Hepatocyte (in vitro differentiated cells): ENCODE results near the gene MICALL2. TPM values are rescaled to one million over a fixed set of nuclear protein-coding genes. Genes with fewer than 3 reads are reported as not detected.

ENCODE experiments used
- DNase-seq: peaks from one replicate; pipeline ENCODE4 v3.0.0-alpha.2; 2016; ENCODE audit warnings: low spot score
- H2AFZ ChIP-seq: fragments of 200-600 bp; sonication (generic); 2 replicates; pipeline ENCODE4 v1.6.0; 2016; ENCODE audit warnings: antibody characterized with exemption, mild to moderate bottlenecking
- H3K27ac ChIP-seq: fragments of 200-600 bp; sonication (generic); 2 replicates; pipeline ENCODE4 v1.5.1; 2016; ENCODE audit warnings: mild to moderate bottlenecking
- H3K27me3 ChIP-seq: fragments of 200-600 bp; sonication (generic); 2 replicates; pipeline ENCODE4 v1.6.1; 2016
- H3K36me3 ChIP-seq: fragments of 200-600 bp; sonication (generic); replicated peaks from 2 replicates; pipeline ENCODE4 v1.5.1; 2016; ENCODE audit warnings: low read depth; ENCODE audit not compliant: insufficient read depth
- H3K4me1 ChIP-seq: fragments of 200-600 bp; sonication (generic); 2 replicates; pipeline ENCODE4 v1.5.1; 2016; ENCODE audit warnings: mild to moderate bottlenecking, moderate library complexity; ENCODE audit not compliant: insufficient read depth
- H3K4me2 ChIP-seq: fragments of 200-600 bp; sonication (generic); 2 replicates; pipeline ENCODE4 v1.6.0; 2016
- H3K4me3 ChIP-seq: fragments of 200-600 bp; sonication (generic); 2 replicates; pipeline ENCODE4 v1.5.1; 2016; ENCODE audit warnings: mild to moderate bottlenecking
- H3K79me2 ChIP-seq: fragments of 200-600 bp; sonication (generic); 2 replicates; pipeline ENCODE4 v1.6.0; 2017; ENCODE audit warnings: mild to moderate bottlenecking
- H3K9me2 ChIP-seq: fragments of 200-600 bp; sonication (generic); replicated peaks from 2 replicates; pipeline ENCODE4 v1.6.0; 2017; ENCODE audit warnings: mild to moderate bottlenecking; ENCODE audit not compliant: insufficient read depth
- H3K9me3 ChIP-seq: fragments of 200-600 bp; sonication (generic); 2 replicates; pipeline ENCODE4 v1.5.1; 2016; ENCODE audit warnings: low read depth, mild to moderate bottlenecking
- H4K20me1 ChIP-seq: fragments of 200-600 bp; sonication (generic); 2 replicates; pipeline ENCODE4 v1.6.0; 2016; ENCODE audit warnings: mild to moderate bottlenecking; ENCODE audit not compliant: insufficient read depth, poor library complexity, severe bottlenecking
- CTCF ChIP-seq: fragments of 200-600 bp; sonication (generic); IDR thresholded peaks from 2 replicates; pipeline ENCODE4 v1.5.1; 2016; ENCODE audit warnings: antibody characterized with exemption, mild to moderate bottlenecking; ENCODE audit not compliant: poor library complexity
- EZH2 ChIP-seq: fragments of 200-600 bp; sonication (generic); IDR thresholded peaks from 2 replicates; pipeline ENCODE4 v1.6.1; 2016; ENCODE audit warnings: antibody characterized with exemption, mild to moderate bottlenecking, borderline replicate concordance
- EZH2phosphoT487 ChIP-seq: fragments of 200-600 bp; sonication (generic); IDR thresholded peaks from one replicate; pipeline ENCODE4 v1.6.1; 2018; ENCODE audit warnings: antibody characterized with exemption, mild to moderate bottlenecking, low read depth, moderate library complexity; ENCODE audit not compliant: unreplicated experiment, severe bottlenecking
- WGBS: methylation state at CpG from one replicate; pipeline ENCODE4 v1.1.6; 2016; ENCODE audit warnings: low lambda C conversion rate; ENCODE audit errors: missing lambda C conversion rate; 5-methylcytosine and 5-hydroxymethylcytosine counted together
- polyA plus RNA-seq: library from polyadenylated mRNA; unstranded; fragments of >200 nt; fragmentation: Nextera tagmentation; extraction: Ambion mirVana; gene quantifications from 2 replicates; pipeline ENCODE4 v1.2.1, GENCODE V29; 2016
- total RNA-seq: library from RNA; depleted of rRNA; stranded (reverse); fragments of >200 nt; gene quantifications from 2 replicates; pipeline ENCODE4 v1.2.3, GENCODE V29; 2014

MICALL2 gene
- total and polyA plus RNA-seq, 2 experiments from 2014 or later, result 16.4 to 28.2 TPM

GRCh38 chr7:1396195-1396594 lies 63.1 kb downstream of the MICALL2 start:
- no peaks in the 10 kb centered on the region for H3K36me3 ChIP-seq
- no peaks in the 10 kb centered on the region for H3K79me2 ChIP-seq
- no peak overlapping the region for H3K4me2 ChIP-seq
- H2AFZ ChIP-seq, result no peak overlapping the region
- no peaks in the 10 kb centered on the region for H3K9me3 ChIP-seq
- DNase-seq, result no peak
- WGBS, result 92% methylated on average over 7 of the region's 7 CpGs
- no peak overlapping the region for H3K4me3 ChIP-seq
- H3K9me2 ChIP-seq, result no peaks in the 10 kb centered on the region
- no peaks in the 10 kb centered on the region for H4K20me1 ChIP-seq
- H3K27ac ChIP-seq, result no peak overlapping the region
- TF ChIP-seq CTCF (no peak), EZH2phosphoT487 (no peak), EZH2 (no peak)
- H3K4me1 ChIP-seq, result no peaks in the 10 kb centered on the region
- peaks cover 20% of the 10 kb centered on the region for H3K27me3 ChIP-seq

- Histone ChIP-seq H3K4me3 (no peak overlapping the region), H4K20me1 (no peaks in the 10 kb centered on the region), H3K4me1 (no peaks in the 10 kb centered on the region), H3K9me3 (no peaks in the 10 kb centered on the region), H3K9me2 (no peaks in the 10 kb centered on the region), H3K27me3 (peaks cover 12% of the 10 kb centered on the region), H2AFZ (no peak overlapping the region), H3K36me3 (no peaks in the 10 kb centered on the region), H3K79me2 (no peaks in the 10 kb centered on the region), H3K27ac (no peak overlapping the region), H3K4me2 (no peak overlapping the region)
- WGBS, result 78% methylated on average over 31 of the region's 33 CpGs
- no peak for DNase-seq
- TF ChIP-seq CTCF, result no peak
- TF ChIP-seq EZH2phosphoT487, result no peak
- no peak for TF ChIP-seq EZH2
Observed at GRCh38 chr7:1395211-1396070, 63.8 kb downstream of the MICALL2 start.

GRCh38 chr7:1394371-1394770 lies 64.9 kb downstream of the MICALL2 start:
- TF ChIP-seq CTCF, result no peak
- no peak for TF ChIP-seq EZH2phosphoT487
- no peak for TF ChIP-seq EZH2
- Histone ChIP-seq H3K4me2 (no peak overlapping the region), H3K27ac (no peak overlapping the region), H4K20me1 (no peaks in the 10 kb centered on the region), H3K4me1 (no peaks in the 10 kb centered on the region), H3K9me2 (no peaks in the 10 kb centered on the region), H3K9me3 (no peaks in the 10 kb centered on the region), H3K36me3 (no peaks in the 10 kb centered on the region), H3K27me3 (peaks cover 6% of the 10 kb centered on the region), H3K79me2 (no peaks in the 10 kb centered on the region), H2AFZ (no peak overlapping the region), H3K4me3 (no peak overlapping the region)
- no peak for DNase-seq
- 77% methylated on average over 4 of the region's 4 CpGs for WGBS
